ENCODE data around the gene RAB1B. TPM values are rescaled to one million over a fixed set of nuclear protein-coding genes. Genes with fewer than 3 reads are reported as not detected.

RAB1B gene
- total and polyA plus RNA-seq, 2 donors from 2014 or later, result 153 to 197 TPM

- H3K9ac ChIP-seq (ENCODE audit: low read length in 3 of 3), result no peak overlapping the region
- FAIRE-seq (no peak), DNase-seq (no peak)
- H3K27me3 ChIP-seq (ENCODE audit: control insufficient read depth, insufficient read depth, low read length), result no peaks in the 10 kb centered on the region
- no peak overlapping the region for H3K4me3 ChIP-seq (ENCODE audit: low read length in 3 of 3)
- TF ChIP-seq CTCF (IDR thresholded peaks at IDR 0.05; ENCODE audit: borderline replicate concordance, extremely low read depth, insufficient read depth), result no peak
- H3K4me1 ChIP-seq (ENCODE audit: control insufficient read depth in 2 of 3, insufficient read depth in 2 of 3, low read depth in 1 of 3, low read length in 3 of 3), result peaks cover 0 to 12% (median 4%) of the 10 kb centered on the region in 3 donors
- H3K9me3 ChIP-seq (ENCODE audit: control insufficient read depth in 2 of 3, insufficient read depth in 1 of 3, low read length in 3 of 3), result no peaks in the 10 kb centered on the region
- H3K36me3 ChIP-seq (ENCODE audit: control insufficient read depth in 2 of 3, insufficient read depth in 3 of 3, low read length in 3 of 3), result peaks cover 2 to 7% (median 4%) of the 10 kb centered on the region in 3 donors
- no peak overlapping the region for H3K27ac ChIP-seq (ENCODE audit: low read depth in 2 of 2, low read length in 2 of 2)
- intact Hi-C loops (cut with DNase I), result no loop called here
These were observed 6.2 kb upstream of the RAB1B start for GRCh38 chr11:66262191-66262590.

DNA sequence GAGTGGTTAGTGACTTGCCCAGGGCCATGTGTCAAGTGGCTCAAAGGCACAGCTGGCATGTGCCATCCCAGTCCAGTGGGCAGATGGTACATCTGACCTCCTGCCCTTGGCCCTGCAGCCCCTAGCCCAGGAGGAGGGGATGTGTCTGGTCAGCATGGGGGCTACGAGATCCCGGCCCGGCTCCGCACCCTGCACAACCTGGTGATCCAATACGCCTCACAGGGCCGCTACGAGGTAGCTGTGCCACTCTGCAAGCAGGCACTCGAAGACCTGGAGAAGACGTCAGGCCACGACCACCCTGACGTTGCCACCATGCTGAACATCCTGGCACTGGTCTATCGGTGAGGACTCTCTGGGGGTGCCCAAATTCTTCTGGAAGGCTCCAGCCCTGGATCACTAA, 5.7 kb upstream of the RAB1B start:
- no peak for TF ChIP-seq CTCF (IDR thresholded peaks at IDR 0.05; ENCODE audit: borderline replicate concordance, extremely low read depth, insufficient read depth)
- no peak overlapping the region for H3K27ac ChIP-seq (ENCODE audit: low read depth in 2 of 2, low read length in 2 of 2)
- H3K4me3 ChIP-seq (ENCODE audit: low read length in 3 of 3), result no peak overlapping the region
- FAIRE-seq (no peak), DNase-seq (no peak)
- peaks cover 2 to 7% (median 4%) of the 10 kb centered on the region in 3 donors for H3K36me3 ChIP-seq (ENCODE audit: control insufficient read depth in 2 of 3, insufficient read depth in 3 of 3, low read length in 3 of 3)
- H3K27me3 ChIP-seq (ENCODE audit: control insufficient read depth, insufficient read depth, low read length), result no peaks in the 10 kb centered on the region
- peaks cover 0 to 11% (median 4%) of the 10 kb centered on the region in 3 donors for H3K4me1 ChIP-seq (ENCODE audit: control insufficient read depth in 2 of 3, insufficient read depth in 2 of 3, low read depth in 1 of 3, low read length in 3 of 3)
- H3K9ac ChIP-seq (ENCODE audit: low read length in 3 of 3), result no peak overlapping the region
- no peaks in the 10 kb centered on the region for H3K9me3 ChIP-seq (ENCODE audit: control insufficient read depth in 2 of 3, insufficient read depth in 1 of 3, low read length in 3 of 3)
- intact Hi-C loops (cut with DNase I), result no loop called here

DNA sequence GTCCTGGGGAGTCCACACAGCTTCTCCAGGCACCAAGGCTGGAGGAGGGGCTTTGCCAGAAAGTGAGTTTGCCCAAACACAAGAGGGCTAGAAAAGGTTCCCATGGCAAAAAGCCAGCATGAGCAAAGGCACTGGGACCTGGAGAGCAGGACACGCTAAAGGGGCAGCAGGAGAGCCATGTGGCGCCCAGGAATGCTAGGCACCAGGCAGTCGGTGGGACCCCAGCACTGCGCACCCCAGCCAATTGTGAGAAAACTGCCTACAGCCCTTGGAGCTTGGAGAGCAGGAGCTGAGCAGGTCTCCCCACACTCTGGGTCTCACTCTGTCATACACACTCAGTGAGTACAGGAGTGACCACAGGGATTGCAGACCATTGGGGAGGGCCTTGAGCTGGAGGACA, 5.2 kb upstream of the RAB1B start:
- Histone ChIP-seq H3K4me1 (ENCODE audit: control insufficient read depth in 2 of 3, insufficient read depth in 2 of 3, low read depth in 1 of 3, low read length in 3 of 3) (peaks cover 0 to 11% (median 4%) of the 10 kb centered on the region in 3 donors), H3K27me3 (ENCODE audit: control insufficient read depth, insufficient read depth, low read length) (no peaks in the 10 kb centered on the region), H3K9me3 (ENCODE audit: control insufficient read depth in 2 of 3, insufficient read depth in 1 of 3, low read length in 3 of 3) (no peaks in the 10 kb centered on the region), H3K9ac (ENCODE audit: low read length in 3 of 3) (no peak overlapping the region), H3K36me3 (ENCODE audit: control insufficient read depth in 2 of 3, insufficient read depth in 3 of 3, low read length in 3 of 3) (peaks cover 2 to 7% (median 4%) of the 10 kb centered on the region in 3 donors), H3K4me3 (ENCODE audit: low read length in 3 of 3) (no peak overlapping the region), H3K27ac (ENCODE audit: low read depth in 2 of 2, low read length in 2 of 2) (no peak overlapping the region)
- FAIRE-seq, result no peak
- no peak for DNase-seq
- no peak for TF ChIP-seq CTCF (IDR thresholded peaks at IDR 0.05; ENCODE audit: borderline replicate concordance, extremely low read depth, insufficient read depth)
- intact Hi-C loops (cut with DNase I), result no loop called here

DNA sequence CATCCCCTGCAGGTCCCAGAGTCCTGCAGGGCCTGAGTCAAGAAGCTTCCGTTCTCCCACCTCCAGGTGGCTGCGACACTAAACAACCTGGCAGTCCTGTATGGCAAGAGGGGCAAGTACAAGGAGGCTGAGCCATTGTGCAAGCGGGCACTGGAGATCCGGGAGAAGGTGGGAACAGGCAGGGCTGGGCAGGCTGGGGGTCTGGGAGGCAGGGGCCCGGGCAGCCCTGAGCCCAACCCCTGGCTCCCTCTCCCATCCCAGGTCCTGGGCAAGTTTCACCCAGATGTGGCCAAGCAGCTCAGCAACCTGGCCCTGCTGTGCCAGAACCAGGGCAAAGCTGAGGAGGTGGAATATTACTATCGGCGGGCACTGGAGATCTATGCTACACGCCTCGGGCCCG, 4.7 kb upstream of the RAB1B start:
- Histone ChIP-seq H3K36me3 (ENCODE audit: control insufficient read depth in 2 of 3, insufficient read depth in 3 of 3, low read length in 3 of 3) (peaks cover 2 to 7% (median 4%) of the 10 kb centered on the region in 3 donors), H3K9me3 (ENCODE audit: control insufficient read depth in 2 of 3, insufficient read depth in 1 of 3, low read length in 3 of 3) (no peaks in the 10 kb centered on the region), H3K27me3 (ENCODE audit: control insufficient read depth, insufficient read depth, low read length) (no peaks in the 10 kb centered on the region), H3K4me3 (ENCODE audit: low read length in 3 of 3) (no peak overlapping the region), H3K27ac (ENCODE audit: low read depth in 2 of 2, low read length in 2 of 2) (no peak overlapping the region), H3K4me1 (ENCODE audit: control insufficient read depth in 2 of 3, insufficient read depth in 2 of 3, low read depth in 1 of 3, low read length in 3 of 3) (peaks cover 0 to 6% (median 0%) of the 10 kb centered on the region in 3 donors), H3K9ac (ENCODE audit: low read length in 3 of 3) (no peak overlapping the region)
- FAIRE-seq, result no peak
- intact Hi-C loops (cut with DNase I), result no loop called here
- no peak for DNase-seq
- TF ChIP-seq CTCF (IDR thresholded peaks at IDR 0.05; ENCODE audit: borderline replicate concordance, extremely low read depth, insufficient read depth), result no peak

Measured in kidney (tissue), 14 donors.